ENCODE measurements around the gene LRRC32.

The LRRC32 gene, protein sequence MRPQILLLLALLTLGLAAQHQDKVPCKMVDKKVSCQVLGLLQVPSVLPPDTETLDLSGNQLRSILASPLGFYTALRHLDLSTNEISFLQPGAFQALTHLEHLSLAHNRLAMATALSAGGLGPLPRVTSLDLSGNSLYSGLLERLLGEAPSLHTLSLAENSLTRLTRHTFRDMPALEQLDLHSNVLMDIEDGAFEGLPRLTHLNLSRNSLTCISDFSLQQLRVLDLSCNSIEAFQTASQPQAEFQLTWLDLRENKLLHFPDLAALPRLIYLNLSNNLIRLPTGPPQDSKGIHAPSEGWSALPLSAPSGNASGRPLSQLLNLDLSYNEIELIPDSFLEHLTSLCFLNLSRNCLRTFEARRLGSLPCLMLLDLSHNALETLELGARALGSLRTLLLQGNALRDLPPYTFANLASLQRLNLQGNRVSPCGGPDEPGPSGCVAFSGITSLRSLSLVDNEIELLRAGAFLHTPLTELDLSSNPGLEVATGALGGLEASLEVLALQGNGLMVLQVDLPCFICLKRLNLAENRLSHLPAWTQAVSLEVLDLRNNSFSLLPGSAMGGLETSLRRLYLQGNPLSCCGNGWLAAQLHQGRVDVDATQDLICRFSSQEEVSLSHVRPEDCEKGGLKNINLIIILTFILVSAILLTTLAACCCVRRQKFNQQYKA

DNA sequence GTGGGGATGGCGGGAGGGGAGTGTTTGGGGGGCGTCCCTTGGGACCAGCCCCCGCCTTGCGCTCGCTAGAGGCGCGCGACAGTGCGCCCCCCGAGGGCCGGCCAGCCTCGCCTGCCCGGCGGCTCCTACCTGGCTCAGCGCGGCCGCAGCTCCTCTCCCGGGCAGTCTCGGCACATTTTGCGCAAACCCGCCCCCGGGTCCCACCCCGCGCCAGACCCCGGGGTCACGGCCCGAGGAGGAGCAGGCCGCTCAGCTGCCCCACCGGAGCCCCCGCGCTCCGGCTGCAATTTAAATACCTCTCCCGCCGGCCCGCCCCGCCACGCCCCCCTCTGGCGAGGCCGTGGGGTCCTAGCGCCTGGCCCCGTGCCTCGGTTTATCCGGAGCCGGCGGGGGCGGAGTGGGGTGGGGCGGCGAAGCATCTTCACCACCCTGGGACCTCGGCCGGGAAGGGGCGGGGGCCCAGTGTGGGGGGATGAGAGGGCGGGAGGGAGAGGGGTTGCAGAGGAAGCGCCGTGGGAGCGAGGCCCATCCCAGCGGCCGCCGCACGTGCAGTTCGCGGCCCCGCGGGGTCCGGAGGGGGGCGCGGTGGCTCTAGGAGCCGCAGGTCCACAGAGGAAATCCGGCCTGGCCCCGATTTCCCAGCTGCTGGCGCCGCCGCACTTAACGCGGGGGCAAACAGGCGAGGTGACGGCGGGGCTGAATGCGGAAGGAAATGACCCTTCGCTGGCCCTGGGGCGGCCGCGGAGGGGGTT lies at the start of gene LRRC32:
TSS of gene LRRC32 (minus strand) at position 263 of the 752 bp plus-strand sequence. CDS start 4,793 bp downstream, outside the sequence.
- DNase-seq (ENCODE audit: low spot score), result no peak

- no peak for DNase-seq (ENCODE audit: low spot score)
Measured at GRCh38 chr11:76719686-76720085, 49.1 kb upstream of the LRRC32 start.

- no peak for DNase-seq (ENCODE audit: low spot score)
Measured at GRCh38 chr11:76719281-76719680, 48.7 kb upstream of the LRRC32 start.

DNA sequence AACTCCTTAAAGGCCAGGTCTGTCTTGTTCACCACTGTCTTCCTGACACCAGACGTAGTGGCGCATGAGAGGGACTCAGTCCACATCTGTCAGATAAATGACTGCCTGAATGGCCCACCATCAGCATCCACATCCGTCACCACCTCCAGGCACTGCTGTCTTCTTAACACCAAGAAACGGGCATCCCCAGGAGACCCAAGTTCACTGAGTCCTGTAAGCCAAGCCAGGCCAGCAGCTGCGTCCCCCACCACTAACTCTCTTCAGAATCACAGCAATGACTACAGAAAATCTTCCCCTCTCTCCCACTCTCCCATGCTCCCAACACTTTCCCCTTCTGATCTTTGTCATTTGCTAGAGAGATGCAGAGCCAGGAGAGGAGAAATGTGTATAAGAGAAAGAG lies 47.3 kb upstream of the LRRC32 start:
- no peak for DNase-seq (ENCODE audit: low spot score)

DNA sequence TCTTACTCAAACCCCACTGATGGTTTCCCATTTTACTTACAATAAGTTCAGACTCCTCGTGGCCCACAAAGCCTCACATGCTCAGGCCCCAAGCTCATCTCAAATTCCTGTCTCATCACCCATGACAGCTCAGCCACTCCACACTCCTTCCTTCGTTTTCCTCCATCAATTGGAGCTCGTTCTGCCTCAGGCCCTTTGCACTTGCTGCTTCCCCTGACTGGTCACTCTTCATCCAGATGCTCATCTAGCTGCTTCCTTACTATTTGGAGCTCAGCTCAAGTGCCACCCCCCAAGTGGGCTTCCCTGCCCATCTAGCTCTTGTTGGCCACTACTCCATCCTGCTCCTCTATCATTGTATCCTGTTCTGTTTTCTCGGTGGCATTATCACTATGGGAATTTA lies 46.8 kb upstream of the LRRC32 start:
- no peak for DNase-seq (ENCODE audit: low spot score)

- no peak for DNase-seq (ENCODE audit: low spot score)
Measured at GRCh38 chr11:76716268-76716667, 45.7 kb upstream of the LRRC32 start.

- DNase-seq (ENCODE audit: low spot score), result no peak
Measured at GRCh38 chr11:76714493-76714892, 43.9 kb upstream of the LRRC32 start.

DNA sequence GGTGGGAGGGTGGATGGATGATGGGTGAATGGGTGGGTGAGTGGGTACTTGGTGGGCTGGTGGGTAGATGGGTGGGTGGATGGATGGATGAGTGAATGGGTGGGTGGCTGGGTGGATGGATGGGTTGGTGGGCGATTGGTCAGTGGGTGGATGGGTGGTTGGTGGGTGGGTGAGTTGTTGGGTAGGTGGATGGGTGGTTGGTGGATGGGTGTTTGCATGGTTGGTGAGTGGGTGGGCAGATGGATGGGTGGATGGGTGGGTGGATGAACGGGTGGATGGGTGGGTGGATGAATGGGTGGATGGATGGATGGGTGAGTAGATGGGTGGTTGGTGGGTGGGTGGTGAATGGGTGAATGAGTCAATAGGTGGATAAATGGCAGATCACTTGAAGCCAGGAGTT lies 43.0 kb upstream of the LRRC32 start:
- DNase-seq (ENCODE audit: low spot score), result no peak

GRCh38 chr11:76712125-76712524 lies 41.6 kb upstream of the LRRC32 start:
- DNase-seq (ENCODE audit: low spot score), result no peak

GRCh38 chr11:76709756-76710155 lies 39.2 kb upstream of the LRRC32 start:
- no peak for DNase-seq (ENCODE audit: low spot score)

DNA sequence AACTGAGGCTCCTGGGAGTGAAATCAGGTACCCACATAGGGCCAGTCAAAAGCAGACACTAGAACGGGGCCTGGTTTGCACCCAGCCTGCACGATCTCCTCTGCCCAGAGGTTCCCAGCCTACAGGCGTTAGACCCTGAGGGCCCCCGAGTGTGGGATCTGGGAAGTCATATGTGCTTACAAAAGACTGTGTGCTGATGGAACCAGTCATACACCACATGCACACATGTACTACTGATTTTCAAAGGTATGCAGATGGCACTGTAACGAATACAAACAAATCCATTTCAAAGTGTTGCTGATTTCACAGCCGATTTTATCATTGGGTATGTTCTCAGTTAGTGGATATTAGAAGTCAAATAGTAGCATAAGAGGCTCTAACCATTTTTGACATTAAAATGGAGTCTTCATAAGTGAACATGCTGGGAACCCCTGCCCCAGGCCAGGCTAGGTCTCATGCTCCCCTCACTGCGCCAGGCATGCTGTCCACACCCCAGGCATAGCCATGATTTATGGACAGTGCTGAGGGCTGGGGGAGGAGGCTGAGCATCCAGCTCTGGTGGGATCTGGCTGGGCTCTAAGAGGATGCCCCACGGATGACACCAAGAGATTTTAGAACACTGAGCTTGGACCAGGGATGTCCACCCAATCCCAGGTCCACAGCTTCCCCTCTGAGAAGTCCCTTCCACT lies 38.6 kb upstream of the LRRC32 start:
- DNase-seq (ENCODE audit: low spot score), result no peak

GRCh38 chr11:76707293-76707825 lies 36.8 kb upstream of the LRRC32 start:
- no peak for DNase-seq (ENCODE audit: low spot score)

DNA sequence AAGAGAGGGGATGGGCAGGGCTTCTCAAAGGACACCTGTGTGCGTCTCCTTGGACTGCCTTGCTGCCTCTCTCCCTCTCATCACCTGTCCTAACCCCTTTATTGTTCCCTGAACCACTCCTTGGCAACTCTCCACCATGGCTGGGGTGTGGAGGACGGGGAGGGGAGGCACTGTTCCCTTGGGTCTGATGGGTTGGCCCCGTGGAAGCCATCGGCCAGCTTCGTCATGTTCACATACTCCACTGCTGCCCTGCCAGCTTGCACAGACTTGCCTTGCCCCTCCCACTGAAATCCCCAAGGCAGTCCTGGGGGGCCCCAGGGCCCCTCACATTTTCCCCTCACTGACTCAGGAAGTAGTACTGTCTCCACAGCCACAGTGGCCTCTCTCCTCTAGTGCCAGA lies 36.1 kb upstream of the LRRC32 start:
- no peak for DNase-seq (ENCODE audit: low spot score)

DNA sequence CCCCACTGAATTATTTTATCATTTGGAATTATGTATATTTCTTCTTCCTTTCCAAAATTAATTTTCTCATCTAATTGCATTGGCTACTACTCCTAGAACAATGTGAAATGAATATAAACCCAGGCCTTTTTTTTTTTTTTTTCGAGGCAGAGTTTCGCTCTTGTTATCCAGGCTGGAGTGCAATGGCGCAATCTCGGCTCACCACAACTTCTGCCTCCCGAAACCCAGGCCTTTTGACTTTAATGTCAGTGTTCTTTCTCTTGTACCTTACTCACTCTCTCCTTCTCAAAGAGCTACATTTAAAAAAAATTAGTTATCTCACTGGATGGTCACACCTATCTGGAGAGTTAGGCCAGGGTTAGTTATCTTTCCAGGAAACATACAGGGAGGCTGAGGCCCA lies 35.3 kb upstream of the LRRC32 start:
- DNase-seq (ENCODE audit: low spot score), result no peak

DNA sequence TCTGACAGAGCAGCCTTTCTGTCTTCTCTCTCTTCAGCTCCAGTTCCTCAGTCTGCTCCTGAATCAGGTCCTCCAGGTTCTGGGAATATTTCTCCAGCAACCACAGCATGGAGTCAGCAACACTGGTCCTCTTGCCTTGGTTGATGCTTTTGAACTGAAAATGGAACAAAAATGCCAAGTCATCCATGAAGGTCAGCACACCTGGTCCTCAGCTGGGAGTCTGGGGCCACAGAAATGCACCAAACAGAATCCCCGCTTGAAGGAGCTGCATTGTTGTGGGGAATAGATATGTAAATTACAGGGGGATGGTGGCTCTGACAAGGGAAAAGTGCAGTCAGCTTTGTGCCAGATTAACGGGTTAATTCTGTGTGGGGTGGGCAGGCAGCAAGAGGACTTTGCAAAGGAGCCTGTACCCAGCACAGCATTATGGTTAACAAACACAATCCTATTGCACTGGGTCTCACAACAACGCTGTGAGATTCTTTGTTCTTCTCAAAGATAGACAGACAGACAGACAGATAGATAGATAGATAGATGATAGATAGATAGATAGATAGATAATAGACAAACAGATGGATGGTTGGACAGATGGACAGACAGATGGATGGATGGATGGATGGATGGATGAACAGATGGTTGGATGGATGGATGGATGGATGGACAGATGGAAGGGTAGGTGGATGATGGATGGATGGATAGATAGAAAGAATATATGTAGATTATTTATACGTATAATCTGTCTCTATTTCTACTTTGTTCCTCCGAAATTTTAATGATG lies 33.8 kb upstream of the LRRC32 start:
- no peak for DNase-seq (ENCODE audit: low spot score)

GRCh38 chr11:76703707-76704106 lies 33.2 kb upstream of the LRRC32 start:
- DNase-seq (ENCODE audit: low spot score), result no peak

DNA sequence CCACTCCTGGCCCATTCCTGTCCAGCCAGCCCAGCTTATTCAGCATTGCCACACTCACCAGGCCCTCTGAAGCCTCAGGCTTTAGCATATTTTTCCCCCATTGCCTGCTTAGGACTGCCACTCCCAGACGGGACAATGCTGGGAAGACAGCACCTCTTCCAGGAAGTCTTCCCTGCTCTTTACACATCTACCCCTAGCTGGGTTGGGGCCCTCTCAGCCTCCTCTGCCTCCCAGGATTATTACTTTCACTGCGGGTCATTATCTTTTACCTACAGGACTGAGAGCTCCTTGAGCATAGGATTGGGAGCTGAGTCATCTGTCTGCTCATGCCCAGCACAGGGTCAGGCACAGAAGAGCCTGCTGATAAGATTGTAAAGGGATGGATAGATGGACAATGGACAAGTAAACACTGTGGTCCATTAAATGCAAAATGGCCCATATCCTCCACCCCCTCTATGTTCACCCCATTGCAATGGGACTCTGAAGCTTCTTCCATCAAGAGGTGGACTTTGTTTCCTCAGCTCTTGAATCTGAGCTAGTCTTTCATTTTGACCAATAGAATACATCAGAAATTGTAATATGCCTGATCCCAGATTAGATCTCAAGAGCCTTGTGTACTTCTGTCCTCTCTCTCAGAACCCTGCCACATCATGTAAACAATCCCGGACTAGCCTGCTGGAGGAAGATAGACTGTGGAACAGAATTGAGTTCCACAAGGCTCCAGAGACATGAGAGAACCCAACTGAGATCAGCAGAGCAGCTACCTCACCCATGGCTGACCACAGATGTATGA lies 32.0 kb upstream of the LRRC32 start:
- no peak for DNase-seq (ENCODE audit: low spot score)

DNA sequence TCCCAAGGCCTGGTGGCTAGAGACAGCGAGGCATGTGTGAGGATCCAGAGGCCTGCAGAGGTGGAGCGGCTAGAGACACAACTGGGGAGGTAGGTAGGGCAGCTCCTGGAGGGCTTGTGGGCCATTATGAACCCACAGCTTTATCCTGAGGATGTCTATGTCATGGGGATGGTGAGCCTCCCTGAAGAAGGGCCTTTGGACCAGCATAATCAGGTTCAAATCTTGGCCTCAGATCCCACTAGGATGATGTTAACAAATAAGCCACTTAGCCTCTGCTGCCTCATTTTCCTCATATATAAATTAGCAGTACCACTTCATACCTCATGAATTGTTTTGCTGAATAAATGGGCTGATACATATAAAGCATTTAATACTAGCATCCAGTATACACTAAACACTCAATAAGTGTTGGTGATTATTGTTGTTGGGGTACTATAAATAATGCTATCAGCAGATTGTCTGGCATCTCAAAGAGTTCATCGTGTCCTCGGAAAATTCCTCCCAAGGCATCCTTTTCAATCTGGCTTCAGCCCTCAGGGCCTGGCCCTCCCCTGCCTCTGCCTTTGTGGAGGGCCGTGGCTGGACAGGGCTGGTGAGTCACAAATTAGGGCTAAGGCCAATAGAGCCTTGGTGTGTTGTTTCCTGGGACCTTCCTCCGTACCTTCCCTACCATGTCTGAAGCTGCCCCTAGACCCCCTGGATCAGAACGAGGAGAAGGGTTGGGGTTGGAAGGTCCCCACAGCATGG lies 30.9 kb upstream of the LRRC32 start:
- DNase-seq (ENCODE audit: low spot score), result no peak
